Muscle layer of duodenum (tissue), 2 donors: ENCODE data around the gene FGD6.
"Not testable (repeated sequence)": the region's sequence is repeated elsewhere in the genome, so short reads cannot be mapped to it uniquely, and the experiment has no call there.

Experiments
- H3K27ac ChIP-seq: one replicate; pipeline ENCODE4 v1.7.0; 2013; ENCODE audit warnings: mild to moderate bottlenecking, low read length
- H3K27me3 ChIP-seq: one replicate; pipeline ENCODE4 v1.7.0; 2013; ENCODE audit warnings: low read depth, mild to moderate bottlenecking, control low read depth, low read length
- H3K36me3 ChIP-seq, 2 donors: one replicate each; pipeline ENCODE4 v1.7.0; 2013; ENCODE audit warnings: low read length in 2 of 2, control low read depth in 1 of 2, mild to moderate bottlenecking in 1 of 2; ENCODE audit not compliant: insufficient read depth in 2 of 2, control insufficient read depth in 1 of 2
- H3K4me1 ChIP-seq, 2 donors: one replicate each; pipeline ENCODE4 v1.7.0; 2013; ENCODE audit warnings: low read length in 2 of 2, mild to moderate bottlenecking in 2 of 2, control low read depth in 1 of 2, moderate library complexity in 1 of 2; ENCODE audit not compliant: insufficient read depth in 2 of 2, control insufficient read depth in 1 of 2
- H3K4me3 ChIP-seq, 2 donors: one replicate each; pipeline ENCODE4 v1.7.0; 2013; ENCODE audit warnings: low read length in 2 of 2, low read depth in 1 of 2, mild to moderate bottlenecking in 1 of 2
- H3K9me3 ChIP-seq, 2 donors: one replicate each; pipeline ENCODE4 v1.7.0; 2013; ENCODE audit warnings: low read length in 2 of 2, control low read depth in 1 of 2, mild to moderate bottlenecking in 1 of 2; ENCODE audit not compliant: control insufficient read depth in 1 of 2
- donor health status: healthy.

FGD6 gene

DNA sequence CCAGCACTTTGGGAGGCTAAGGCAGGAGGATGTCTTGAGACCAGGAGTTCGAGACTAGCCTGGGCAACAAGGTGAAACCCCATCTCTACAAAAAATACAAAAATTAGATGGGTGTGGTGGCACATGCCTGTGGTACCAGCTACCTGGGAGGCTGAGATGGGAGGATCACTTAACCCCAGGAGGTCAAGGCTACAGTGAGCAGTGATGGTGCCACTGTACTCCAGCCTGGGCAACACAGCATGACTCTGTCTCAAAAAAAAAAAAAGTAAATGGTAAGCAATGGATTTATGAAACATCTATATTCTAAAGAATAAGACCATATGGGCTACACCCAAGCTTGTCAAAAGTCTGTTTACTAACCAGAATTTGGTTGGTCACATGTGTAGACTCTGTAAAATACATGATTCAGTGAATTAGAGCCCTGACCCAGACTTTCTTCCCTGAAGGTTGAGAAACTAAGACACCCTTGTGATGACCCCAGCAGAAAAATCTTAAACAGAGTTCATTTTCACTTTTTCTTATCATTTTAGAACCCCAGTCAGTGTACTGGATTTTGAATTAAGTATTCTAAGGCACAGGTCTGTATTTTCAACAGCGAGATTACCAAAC, 12.1 kb downstream of the FGD6 start:
- no peaks in the 10 kb centered on the region for H3K36me3 ChIP-seq
- no peaks in the 10 kb centered on the region for H3K27me3 ChIP-seq
- peaks cover 16 to 41% of the 10 kb centered on the region in 2 donors for H3K4me1 ChIP-seq
- H3K9me3 ChIP-seq = no peaks in the 10 kb centered on the region
- H3K27ac ChIP-seq = peak overlapping the region; percentile 49
- H3K4me3 ChIP-seq = no peak overlapping the region

DNA sequence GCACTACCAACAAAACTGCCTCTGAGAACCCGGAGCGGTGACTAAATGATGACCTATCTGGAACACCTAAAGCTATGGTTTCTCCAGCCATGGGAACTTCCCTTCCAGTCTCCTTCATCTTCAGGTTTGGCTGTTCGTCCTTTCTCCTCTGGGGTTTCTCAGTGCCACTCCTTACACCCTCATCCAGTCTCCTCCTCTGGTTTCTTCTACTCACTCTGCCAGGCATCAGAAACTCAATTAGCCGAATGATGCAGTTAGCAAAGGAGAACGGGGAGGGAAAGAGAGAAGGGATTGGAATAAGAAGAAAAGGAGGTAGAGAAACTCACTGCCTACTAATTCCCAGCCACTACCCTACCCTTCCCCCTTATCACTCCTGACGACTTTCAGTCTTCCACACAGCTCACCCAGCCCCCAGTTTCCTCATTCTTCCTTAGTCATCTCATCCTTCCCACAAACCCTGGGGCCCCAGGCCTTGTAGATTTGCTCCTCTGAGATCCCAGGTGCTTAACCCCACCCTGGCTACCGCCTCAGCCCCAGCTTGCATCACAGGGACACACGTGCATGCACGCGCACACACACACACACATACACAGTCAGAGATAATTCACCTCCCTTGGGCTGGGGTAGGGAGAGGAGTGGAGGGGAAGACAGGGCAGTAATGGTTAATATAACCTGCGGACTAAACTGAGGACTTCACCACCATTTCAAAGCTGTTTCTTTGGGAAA, 13.0 kb downstream of the FGD6 start:
- H3K27me3 ChIP-seq = no peaks in the 10 kb centered on the region
- H3K36me3 ChIP-seq = no peaks in the 10 kb centered on the region
- H3K4me3 ChIP-seq = peak overlapping the region in 1 of 2 donors; percentile 13
- H3K4me1 ChIP-seq = peaks cover 18 to 42% of the 10 kb centered on the region in 2 donors
- no peaks in the 10 kb centered on the region for H3K9me3 ChIP-seq
- peak overlapping the region; percentile 49 for H3K27ac ChIP-seq

DNA sequence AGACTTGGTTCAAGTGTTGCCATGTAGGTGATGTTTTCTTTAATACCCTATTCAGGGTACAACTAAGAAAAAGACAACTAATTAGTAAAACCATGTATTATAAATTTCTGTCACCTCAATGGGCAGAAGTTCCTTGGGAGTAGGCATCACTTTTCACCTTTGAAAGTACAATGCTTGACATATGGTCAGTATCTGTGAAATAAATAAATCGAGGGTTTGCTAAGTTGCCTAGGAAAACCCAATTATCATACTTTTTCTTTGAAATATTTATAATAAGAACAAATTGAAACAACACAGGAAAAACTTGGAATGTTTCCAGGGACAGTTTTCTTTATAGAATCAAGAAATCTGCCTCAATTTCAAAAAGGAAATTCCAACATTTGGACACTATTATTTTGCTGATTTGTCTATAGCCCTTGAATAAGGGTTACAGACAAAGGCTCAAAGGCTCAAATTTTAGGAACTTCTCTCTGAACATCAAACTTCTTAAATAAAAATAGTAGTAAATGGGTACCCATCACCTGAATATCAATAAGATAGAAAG, 13.7 kb downstream of the FGD6 start:
- H3K4me1 ChIP-seq = peaks cover 18 to 42% of the 10 kb centered on the region in 2 donors
- H3K27ac ChIP-seq = peak overlapping the region; percentile 49
- H3K36me3 ChIP-seq = no peaks in the 10 kb centered on the region

DNA sequence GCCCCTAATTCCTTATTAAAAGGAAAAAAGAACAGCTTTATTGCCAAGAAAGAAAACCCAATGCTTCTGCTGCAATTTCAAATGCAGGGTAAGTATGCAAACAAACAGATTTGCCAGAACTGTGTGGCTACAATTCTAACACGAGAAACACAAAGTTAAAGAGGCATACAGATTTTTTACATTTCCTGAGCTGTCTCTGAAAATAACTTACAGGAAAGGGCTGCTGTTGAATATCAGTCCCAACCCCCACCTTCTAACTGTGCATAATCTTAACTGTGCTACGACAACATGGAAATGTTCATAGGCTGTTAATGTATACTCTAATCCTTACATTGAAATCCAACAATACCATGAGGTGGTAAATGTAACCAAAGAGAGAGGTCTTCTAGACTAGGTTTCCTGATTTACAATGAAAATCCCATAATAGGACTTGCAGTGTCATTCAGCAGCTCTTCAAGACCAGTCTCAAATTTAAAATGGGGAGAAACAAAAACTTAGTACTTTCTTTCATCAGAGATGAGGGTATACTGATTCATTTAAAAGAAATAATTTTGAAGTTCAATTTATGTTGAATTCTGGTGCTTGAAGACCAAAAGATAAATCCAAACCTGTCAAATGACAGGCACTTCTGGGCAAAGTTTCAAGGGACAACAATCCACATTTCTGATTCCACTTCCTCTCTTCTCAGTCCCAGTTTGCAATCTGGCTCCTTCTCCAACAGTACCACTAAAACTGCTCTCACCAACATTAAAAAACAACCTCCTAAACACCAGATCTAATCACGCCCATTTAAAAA, 14.4 kb downstream of the FGD6 start:
- Histone ChIP-seq H3K4me1 (peaks cover 18 to 42% of the 10 kb centered on the region in 2 donors), H3K27ac (peak overlapping the region; percentile 2), H3K27me3 (no peaks in the 10 kb centered on the region), H3K4me3 (no peak overlapping the region), H3K36me3 (no peaks in the 10 kb centered on the region), H3K9me3 (no peaks in the 10 kb centered on the region)

More for the DNA sequence above, 13.7 kb downstream of the FGD6 start:
- H3K9me3 ChIP-seq = no peaks in the 10 kb centered on the region
- no peak overlapping the region for H3K4me3 ChIP-seq
- no peaks in the 10 kb centered on the region for H3K27me3 ChIP-seq

DNA sequence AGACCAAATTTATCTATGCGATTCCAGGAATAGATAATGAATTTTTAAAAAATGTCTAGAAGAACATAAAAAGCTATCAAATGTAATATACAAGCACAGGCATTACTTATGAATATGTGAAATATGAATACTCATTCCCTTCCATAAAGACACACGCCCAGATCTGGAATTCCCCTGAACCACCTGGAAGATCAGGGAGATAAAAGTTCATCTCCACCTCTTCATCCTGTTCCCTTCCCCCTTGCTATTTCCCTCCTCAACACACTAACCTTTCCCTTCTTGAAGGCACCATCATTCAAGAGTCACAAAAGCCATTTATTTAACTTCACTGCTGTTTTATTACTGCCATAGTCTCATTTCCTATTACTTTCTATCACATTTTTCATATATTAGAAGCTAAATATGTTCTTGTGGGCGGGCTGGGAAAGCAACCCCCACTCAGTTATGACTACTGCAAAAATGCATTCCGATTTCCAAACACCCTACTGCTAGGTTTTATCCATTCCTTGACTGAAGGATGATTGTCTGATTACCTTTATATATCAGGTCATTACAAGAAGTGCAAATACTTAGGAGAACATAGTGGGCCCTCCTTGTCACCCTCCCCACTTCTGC, 16.1 kb downstream of the FGD6 start:
- no peaks in the 10 kb centered on the region for H3K36me3 ChIP-seq
- H3K4me3 ChIP-seq = peak overlapping the region; percentile 0 to 14
- H3K27me3 ChIP-seq = no peaks in the 10 kb centered on the region
- H3K4me1 ChIP-seq = peaks cover 18 to 37% of the 10 kb centered on the region in 2 donors
- peak overlapping the region; percentile 18 for H3K27ac ChIP-seq
- no peaks in the 10 kb centered on the region for H3K9me3 ChIP-seq

DNA sequence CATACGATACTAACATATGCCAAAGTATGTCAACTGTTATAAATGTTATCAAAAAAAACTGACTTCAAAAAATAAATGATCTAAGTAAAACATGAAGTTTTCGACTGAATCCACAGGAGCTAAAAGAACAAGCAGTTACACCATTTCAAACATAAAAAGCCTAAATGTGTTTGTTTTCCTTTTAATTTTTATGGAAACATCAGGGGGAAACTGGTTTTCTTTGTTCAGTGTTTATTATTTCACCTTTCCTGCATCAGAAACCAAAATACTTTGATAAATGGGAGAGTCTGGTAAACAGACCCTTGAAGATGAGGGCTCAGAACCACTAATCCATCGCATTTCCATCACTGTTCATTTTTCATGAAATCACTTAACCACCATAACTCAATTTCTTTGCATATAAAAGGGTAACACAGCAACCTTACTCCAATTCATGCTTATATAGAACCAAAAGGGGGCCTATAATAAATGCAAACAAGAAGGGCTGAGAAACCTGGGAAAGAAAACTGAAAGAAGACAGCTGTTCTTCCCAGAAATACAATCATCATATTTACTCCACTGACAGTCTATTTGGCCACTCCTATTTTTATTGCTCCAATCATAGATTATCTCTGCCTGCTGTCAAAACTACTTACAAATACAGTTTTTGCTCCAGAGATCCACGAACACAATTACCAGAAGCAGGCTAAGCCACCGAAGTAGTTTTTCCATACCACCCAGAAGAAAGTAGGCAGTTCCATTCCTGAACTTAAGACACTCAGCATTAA, 17.0 kb downstream of the FGD6 start:
- Histone ChIP-seq H3K36me3 (no peaks in the 10 kb centered on the region), H3K4me1 (peaks cover 18 to 29% of the 10 kb centered on the region in 2 donors), H3K9me3 (no peaks in the 10 kb centered on the region), H3K4me3 (peak overlapping the region; percentile 0 to 14), H3K27ac (peak overlapping the region; percentile 18), H3K27me3 (no peaks in the 10 kb centered on the region)

DNA sequence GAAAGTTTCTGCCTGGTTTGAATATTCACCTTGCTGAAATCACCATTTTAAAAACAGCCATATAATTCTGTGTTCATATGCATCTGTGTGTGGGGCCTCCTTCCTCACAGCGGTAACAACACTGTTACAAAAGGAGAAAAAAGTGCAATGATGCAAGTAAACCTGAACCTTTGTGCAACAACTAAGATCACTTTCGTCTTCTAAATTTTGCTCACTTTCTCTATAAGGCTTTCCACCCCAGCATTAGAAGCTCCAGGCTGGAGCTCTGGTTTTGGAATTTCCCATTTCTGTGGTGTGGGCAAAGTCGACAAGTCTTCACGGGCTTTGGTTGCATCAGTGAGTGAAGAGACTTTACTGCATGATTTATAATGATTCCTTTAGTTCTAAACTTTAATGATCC, 18.4 kb downstream of the FGD6 start:
- Histone ChIP-seq H3K4me3 (no peak overlapping the region), H3K9me3 (no peaks in the 10 kb centered on the region), H3K4me1 (peaks cover 11 to 24% of the 10 kb centered on the region in 2 donors), H3K27ac (no peak overlapping the region), H3K27me3 (no peaks in the 10 kb centered on the region), H3K36me3 (no peaks in the 10 kb centered on the region)

DNA sequence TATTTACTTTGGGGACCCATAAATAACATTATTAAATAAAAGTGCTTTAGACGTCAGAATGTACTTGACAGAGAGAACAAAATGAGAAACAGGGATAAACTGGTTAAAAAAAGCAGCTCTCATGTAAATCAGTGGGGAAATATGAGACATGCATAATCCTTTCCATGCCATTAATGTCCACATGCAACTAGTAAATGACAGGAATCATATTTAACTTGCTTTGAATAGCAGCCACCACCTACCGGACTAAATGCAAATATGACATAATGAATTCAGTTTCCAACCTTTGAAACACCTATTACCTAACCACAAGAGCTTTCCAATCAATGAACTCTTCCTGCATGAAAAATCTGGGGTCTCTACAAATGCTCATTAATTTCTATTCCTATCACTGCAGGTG, 19.6 kb downstream of the FGD6 start:
- Histone ChIP-seq H3K9me3 (no peaks in the 10 kb centered on the region), H3K36me3 (no peaks in the 10 kb centered on the region), H3K4me3 (no peak overlapping the region), H3K27me3 (no peaks in the 10 kb centered on the region), H3K4me1 (peaks cover 9 to 18% of the 10 kb centered on the region in 2 donors), H3K27ac (no peak overlapping the region)

DNA sequence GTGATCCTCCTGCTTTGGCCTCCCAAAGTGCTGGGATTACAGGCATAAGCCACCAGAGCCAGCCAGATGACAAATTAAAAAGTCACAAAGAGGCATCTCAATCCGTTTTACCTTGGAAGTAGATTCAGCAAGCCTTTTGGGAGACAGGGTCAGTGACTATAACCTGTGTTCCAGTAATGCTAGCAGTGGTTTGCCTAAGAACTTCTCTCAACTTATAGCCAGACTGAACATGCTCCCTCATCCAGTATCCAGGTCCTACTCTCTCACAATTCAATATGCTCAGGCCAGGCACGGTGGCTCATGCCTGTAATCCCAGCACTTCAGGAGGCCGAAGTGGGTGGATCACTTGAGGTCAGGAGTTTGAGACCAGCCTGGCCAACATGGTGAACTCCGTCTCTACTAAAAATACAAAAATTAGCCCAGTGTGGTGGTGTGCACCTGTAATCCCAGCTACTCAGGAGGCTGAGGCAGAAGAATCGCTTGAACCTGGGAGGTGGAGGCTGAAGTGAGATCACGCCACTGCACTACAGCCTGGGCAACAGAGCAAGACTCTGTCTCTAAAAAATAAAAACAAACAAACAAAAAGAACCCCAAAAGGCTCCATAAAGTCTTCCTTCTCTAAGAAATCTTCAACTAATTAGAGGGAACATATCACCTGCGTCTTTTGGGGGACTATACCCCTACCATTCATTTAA, 20.2 kb downstream of the FGD6 start:
- not testable (repeated sequence) for H3K4me3 ChIP-seq, H3K27me3 ChIP-seq, H3K9me3 ChIP-seq, H3K27ac ChIP-seq, H3K36me3 ChIP-seq
- peaks cover 9 to 14% of the 10 kb centered on the region in 2 donors for H3K4me1 ChIP-seq

DNA sequence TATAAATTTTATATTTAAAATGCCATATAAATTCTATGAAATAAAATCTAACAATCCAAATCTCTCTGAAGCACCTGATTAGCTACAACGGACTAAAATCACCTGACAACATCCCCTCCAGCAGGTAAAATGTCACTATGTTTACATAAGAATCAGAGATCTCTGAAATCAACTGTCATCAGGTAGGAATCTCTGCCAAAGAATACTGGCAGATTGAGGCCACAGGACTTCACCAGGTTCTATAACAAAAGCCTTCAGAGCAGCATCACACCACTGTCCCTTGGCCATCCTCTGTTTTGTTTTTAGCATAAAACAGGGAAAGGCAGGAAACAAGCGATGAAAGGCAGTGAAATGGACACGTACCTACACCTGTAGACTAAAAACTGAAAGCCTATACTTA, 22.1 kb downstream of the FGD6 start:
- H3K9me3 ChIP-seq = no peaks in the 10 kb centered on the region
- H3K27ac ChIP-seq = no peak overlapping the region
- H3K27me3 ChIP-seq = no peaks in the 10 kb centered on the region
- peaks cover 1 to 2% of the 10 kb centered on the region in 2 donors for H3K4me1 ChIP-seq
- H3K36me3 ChIP-seq = no peaks in the 10 kb centered on the region
- H3K4me3 ChIP-seq = no peak overlapping the region
